ENCODE results near the gene LILRA6.
"Not testable (repeated sequence)": the region's sequence is repeated elsewhere in the genome, so short reads cannot be mapped to it uniquely, and the experiment has no call there.

Gene LILRA6

DNA sequence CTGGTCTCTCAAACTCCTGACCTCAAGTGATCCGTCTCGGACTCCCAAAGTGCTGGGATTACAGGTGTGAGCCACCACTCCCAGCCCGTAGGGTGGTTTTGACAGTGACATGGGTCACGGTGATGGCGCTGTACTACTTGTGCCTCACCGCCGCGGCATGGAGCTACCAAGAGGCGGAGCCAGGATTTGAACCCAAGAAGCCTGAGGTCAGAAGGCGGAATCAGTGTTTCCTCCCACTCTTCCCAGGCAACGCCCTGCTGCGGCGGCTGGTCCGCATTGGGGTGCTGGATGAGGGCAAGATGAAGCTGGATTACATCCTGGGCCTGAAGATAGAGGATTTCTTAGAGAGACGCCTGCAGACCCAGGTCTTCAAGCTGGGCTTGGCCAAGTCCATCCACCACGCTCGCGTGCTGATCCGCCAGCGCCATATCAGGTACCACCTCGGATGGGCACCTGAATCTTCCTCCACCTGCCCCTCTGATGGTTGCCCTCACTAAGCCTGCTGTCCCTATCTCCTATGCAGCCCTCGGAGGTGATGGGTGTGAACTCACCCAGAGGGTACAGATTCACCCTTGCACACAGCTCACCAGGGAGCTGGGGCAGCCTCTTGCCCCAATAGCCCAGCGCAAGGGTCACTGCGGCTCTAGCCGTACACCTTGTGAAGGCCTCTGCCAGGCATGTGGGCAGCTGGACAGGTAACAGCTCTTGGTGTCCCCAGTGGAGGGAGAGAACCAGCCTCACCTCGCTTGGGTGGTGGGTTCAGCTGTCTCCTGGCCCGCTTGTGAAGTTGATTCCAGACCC is 36.4 kb downstream of the LILRA6 start:
- DNase-seq: no peak

DNA sequence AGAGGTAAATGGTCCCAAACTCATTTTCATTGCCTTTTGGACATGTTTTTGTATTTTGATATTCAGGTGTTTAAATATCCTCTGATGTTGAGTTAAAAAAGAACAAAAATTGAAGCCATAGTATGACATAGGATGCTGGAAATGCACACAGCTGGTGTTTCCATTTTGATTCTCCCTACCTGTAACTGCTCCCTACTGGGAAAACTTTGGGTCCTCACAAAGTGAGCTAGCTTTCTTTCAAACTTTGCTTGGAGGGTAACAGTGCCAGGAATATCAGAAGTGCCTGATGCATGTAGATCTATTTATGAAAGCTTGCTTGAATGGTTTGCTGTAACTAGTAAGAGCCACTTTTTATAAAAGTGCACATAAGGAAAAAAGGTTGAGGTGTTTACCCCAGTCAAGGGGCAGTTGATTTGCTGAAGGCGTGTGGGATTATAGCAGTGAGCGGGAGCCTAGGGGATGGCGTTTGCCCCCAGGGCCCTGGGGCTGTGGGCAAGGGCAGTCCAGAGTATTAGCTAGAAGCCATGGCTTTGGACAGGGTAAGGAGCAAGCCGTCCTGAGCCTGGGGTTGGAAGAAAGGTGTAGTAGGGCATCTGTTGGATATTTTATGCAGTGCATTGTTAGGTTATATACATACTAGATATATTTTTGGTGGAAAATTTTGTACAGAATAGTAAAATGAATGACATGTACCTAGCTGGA is 37.7 kb downstream of the LILRA6 start:
- DNase-seq: no peak

DNA sequence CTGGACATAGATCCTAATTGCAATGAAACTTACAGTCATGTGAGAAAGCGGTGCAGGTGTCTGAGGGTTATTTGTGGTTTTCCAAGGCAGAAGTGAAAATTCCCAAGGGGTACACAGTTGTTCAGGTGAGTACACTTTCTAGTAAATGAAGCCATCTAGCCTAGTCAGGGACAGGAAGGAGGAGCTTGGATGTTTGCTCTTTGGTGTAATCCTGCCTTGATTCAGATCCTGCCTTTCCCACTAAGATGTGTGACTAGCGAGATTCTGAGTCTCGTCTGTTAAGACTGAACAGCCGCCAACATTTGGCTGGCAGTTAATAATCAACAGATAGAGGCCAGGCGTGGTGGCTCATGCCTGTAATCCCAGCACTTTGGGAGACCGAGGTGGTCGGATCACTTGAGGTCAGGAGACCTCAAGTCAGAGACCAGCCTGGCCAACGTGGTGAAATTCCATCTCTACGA is 39.4 kb downstream of the LILRA6 start:
- DNase-seq: no peak

DNA sequence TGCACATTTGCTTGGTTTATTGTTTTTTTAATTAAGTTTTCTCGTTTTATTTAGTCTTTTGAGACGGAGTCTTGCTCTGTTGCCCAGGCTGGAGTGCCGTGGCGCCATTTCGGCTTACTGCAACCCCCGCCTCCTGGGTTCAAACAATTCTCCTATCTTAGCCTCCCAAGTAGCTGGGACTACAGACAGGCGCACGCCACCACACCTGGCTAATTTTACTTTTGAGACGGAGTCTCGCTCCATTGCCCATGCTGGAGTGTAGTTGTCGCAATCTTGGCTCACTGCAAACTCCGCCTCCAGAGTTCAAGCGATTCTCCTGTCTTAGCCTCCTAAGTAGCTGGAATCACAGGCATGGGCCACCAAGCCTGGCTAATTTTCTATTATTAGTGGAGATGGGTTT is 40.6 kb downstream of the LILRA6 start:
- no peak for DNase-seq

DNA sequence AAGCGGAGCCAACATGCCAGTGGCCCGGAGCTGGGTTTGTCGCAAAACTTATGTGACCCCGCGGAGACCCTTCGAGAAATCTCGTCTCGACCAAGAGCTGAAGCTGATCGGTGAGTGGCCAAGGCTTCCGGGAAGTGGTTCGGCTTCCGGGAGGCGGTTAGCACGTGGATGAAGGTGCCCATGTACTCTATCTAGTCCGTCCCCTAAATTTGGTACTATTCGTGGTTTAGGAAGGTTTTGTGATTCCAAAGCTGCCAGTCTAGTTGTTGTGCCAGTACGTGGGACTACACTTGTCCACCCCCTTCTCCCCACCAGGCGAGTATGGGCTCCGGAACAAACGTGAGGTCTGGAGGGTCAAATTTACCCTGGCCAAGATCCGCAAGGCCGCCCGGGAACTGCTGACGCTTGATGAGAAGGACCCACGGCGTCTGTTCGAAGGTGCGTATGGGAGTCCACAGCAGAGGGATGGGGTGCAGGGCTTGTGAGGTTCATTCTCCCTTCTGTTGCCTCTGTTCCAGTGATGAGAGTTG is 41.4 kb downstream of the LILRA6 start:
- DNase-seq: no peak

DNA sequence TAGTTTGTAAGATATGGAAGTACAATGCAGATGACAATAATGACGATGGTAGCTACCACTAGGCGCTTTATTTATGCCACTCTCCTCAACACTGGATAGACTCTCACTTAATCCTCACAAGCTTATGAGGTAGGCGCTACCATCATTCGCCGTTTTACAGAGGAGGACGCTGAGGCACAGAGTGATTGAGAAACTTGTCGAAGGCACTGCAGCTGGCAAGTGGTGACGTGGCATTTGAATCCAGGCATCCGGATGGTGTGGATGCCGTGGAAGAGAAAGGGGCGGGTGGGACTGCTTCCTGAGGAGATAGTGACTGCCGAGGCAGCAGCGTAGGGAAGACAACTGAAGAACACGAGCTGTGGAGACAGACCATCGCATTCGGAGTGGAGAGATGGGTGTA is 43.2 kb downstream of the LILRA6 start:
- DNase-seq: no peak

DNA sequence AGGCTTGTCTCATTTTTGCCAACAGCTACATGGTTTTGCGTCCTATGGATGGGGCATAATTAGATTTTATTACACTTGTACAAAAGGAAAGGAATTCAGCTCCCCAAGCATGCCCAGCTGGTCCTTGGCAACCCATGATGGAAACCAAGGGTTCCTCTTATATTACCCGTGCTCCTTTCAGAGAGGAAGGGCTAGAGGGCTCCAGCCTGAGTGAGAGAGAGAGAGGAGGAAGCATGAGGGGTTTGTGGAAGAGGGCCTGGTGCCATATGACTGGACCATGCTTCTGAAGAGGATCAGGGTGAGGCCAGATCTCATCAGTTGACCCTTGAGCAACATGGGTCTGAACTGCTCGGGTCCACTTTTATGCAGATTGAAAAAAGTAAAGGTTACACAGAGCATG is 45.5 kb downstream of the LILRA6 start:
- DNase-seq: no peak

DNA sequence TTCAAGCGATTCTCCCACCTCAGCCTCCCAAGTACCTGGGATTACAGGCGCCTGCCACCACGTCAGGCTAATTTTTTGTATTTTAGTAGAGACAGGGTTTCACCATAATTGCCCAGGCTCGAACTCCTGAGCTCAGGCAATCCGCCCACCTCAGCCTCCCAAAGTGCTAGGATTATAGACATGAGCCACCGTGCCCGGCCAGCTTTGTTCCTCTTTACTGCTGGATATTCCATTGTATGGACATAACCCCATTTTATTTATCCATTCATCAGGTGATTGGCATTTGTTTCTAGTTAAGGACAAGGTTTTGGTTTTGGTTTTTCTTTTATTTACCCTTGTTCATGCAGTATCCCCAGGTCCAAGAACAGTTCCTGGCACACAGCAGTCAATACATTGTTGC is 46.1 kb downstream of the LILRA6 start:
- DNase-seq: no peak

DNA sequence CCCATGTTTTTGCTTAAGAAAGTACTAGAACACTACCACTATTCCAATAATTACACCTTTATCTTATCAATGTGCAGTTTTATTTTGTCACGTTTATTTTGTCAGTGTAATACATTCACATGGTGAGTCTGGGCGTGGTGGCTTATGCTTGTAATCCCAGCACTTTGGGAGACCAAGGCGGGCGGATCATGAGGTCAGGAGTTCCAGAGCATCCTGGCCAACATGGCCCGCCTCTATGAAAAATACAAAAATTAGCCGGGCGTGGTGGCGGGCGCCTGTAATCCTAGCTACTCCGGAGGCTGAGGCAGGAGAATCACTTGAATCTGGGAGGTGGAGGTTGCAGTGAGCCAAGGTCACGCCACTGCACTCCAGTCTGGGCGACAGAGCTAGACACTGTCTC is 48.1 kb downstream of the LILRA6 start:
- not testable (repeated sequence) for DNase-seq

DNA sequence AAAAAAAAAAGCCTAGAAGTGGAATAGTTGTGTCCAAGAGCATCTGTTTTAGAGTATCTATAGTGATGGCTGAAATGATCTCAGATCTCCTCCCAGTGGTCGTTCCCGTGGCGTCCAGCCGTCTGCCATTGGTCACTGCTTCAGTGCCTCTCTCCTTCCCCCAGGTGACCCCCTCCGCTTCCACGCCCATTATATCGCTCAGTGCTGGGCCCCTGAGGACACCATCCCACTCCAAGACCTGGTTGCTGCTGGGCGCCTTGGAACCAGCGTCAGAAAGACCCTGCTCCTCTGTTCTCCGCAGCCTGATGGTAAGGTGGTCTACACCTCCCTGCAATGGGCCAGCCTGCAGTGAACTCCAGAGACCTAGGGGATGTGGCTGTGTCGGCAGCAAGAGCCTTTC is 49.6 kb downstream of the LILRA6 start:
- no peak for DNase-seq

DNA sequence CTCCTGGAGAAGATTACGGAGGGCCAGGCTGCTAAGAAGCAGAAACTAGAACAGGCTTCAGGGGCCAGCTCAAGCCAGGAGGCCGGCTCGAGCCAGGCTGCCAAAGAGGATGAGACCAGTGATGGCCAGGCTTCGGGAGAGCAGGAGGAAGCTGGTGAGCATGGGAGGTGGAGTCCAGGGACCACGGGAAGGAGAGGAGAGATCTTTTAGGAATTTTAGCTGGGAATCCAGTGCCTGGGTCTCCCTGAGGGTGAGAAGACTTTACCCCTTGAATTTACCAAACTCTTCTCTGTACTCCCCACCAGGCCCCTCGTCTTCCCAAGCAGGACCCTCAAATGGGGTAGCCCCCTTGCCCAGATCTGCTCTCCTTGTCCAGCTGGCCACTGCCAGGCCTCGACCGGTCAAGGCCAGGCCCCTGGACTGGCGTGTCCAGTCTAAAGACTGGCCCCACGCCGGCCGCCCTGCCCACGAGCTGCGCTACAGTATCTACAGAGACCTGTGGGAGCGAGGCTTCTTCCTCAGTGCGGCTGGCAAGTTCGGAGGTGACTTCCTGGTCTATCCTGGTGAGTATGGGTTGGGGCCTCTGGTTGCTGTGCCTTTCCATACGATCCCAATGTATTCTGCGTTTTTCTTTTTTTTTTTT is 50.7 kb downstream of the LILRA6 start:
- no peak for DNase-seq

DNA sequence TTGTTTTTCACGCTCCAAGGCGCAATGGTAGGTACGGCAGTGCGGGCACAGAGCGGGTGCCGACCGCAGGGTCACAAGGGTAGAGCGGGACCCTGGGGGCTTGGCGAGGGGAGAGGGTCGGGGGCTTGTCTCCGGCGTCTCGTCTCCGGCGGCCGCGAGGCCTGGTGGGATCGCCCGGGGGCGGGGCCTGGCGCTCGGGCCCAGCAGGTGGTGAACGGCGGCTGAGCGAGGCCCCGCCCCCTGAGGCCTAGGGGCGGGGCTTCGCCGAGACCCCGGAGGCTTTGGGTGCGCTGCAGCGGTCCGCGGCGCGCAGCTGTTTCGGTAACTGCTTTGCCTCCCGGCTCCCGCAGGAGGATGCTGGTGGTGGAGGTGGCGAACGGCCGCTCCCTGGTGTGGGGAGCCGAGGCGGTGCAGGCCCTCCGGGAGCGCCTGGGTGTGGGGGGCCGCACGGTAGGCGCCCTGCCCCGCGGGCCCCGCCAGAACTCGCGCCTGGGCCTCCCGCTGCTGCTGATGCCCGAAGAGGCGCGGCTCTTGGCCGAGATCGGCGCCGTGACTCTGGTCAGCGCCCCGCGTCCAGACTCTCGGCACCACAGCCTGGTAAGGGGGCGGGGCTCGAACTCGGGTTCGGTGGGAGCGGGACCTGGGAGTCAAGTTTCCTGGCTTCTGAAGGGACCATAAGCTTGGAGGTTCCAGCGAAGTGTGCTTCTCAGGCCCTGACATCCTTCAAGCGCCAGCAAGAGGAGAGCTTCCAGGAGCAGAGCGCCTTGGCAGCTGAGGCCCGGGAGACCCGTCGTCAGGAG is 51.4 kb downstream of the LILRA6 start, which contains the start of gene TSEN34:
Gene TSEN34 (plus strand): TSS at position 298 of the 800 bp plus-strand sequence. CDS start 57 bp downstream, at position 355.
- peak; percentile 69 for DNase-seq

DNA sequence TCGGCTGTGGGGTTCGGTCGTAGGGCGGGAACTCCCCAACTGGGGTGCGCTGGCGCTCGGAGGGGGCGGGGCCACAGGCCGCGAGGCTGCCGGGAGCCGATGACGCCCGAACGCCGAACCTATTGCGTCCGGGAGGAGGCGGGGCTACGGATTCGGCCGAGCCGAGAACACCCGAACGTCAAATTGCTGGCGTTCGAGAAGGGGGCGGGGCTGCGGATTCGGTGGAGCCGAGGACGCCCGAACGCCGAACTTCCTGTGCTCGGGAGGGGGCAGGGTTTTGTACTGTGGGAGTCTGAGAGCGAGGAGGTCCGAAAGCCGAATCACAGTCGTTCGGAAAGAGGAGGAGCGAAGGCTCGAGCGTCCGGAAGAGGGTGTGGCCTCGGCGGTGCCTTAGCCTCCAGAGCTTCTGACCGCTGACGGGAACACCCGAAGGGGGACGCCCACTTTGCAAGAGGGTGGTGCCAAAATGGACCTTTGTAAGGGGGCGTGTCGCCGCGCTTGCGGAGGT is 52.0 kb downstream of the LILRA6 start:
- peak; percentile 96 for DNase-seq

DNA sequence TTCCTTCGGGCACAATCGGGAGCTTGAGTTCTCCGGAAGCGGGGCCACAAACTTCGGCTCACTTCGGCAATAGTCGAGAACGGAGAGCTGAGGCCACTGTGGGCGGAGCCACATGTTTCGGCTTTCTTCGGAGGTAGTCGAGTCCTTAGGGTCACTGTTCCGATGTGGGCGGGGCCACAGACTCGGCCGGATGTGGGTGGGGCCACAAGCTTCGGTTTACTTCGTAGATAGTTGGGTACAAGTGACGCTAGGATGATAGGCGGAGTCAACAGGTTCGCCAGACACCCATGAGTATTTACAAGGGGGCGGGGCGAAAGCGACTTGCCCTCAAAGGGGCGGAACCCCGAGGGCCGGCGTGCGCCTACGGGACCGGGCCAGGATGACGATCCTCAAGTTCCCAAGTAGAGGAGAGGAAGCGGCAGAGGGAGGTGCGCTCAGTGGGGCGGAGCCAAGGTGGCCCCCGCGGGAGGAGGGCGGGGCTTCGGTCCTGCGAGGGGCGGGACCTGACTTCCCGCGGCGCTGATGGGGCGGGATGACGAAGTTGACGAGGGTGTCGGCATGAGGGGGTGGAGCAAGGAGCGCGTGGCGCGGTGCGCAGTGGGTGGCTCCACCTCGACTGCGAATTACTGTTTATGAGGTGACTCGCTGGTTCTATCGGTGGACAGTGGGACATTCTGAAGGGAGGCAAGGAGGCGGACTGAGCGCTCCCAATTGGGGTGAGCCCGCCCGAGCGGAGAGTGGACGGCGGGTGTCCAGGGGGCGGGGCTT is 52.7 kb downstream of the LILRA6 start:
- DNase-seq: peak; percentile 100

DNA sequence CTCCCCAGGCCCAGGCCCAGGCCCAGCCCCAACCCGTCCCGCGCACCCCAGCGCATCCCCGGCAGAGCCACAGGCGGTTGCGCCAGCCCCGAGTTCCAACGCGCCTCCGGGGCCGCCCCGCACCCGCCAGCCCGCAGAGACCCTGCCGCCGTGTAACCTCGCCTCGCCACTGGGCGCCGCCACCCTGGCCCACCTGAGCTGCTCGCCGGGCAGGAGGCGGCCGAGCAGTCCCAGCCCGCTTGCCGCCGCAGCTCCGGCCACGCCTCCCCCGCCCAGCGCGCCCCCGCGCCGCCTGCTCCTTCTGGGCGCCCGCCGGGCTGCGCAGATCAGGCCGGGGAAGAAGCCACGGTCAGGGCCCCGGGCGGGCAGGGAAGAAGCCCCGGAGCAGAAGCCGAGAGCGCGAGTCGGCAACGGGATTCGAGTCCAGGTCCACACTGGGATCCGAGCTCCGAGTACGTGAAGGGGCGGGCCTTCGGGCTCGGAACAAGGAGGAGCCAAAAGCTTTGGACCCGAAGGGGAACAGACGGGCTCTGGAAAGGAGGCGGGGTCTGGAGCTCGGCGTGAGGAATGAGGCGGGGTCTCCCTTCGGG is 53.4 kb downstream of the LILRA6 start, which contains the start of gene MBOAT7:
Gene MBOAT7 (minus strand): TSS at position 436 of the 590 bp plus-strand sequence. CDS start 1,072 bp downstream, outside the sequence.
- DNase-seq: peak; percentile 83

DNA sequence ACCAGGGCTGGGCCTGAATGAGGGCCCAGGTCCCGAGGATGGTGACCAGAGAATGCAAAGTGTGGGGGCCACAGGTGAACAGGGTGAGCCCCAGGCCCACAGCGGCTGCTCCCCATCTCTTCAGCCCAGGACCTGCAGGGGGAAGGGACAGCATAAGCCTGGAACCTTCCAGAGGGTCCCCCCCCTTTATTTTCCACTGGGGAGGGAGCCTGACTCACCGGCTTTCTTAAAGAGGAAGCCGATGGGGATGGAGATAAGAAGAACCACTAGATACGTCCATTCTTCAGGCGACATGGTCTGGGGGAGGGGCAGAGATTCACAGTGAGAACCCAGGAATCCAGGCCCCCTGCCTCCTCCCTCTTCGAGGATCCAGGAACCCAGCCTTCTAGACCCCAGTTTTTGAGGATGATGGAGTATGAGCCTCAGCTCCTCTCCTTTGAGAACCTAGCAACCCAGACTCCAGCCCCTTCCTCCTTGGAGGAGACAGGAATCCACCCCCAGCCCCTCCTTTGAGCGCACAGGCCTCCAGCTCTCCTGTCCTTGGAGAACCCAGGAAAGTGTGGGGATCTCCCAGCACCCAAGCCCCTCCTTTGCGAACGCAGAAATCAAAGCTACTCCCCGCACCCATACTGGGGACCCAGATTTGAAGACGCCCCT is 54.2 kb downstream of the LILRA6 start:
- no peak for DNase-seq

DNA sequence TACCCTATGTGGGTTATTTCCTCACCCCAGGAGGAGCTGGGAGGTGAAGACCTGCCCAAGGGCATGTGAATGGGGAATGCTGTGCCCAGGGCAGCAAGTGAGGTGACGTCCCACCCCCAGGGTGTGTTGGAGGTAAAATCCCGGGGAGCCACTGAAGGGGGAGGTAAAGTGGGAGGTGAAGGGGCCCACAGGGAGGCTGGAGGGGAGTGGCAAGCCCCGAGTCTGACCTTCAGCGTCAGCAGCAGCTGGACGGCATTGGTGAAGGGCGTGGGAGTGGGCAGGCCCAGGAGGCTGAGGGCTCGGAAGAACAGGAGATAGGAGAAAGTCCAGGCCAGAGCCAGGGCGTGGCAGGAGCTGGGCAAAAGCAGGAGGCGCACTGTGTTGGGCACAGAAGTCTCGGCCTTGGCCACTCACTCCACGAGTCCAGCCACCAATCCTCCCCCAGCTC is 55.6 kb downstream of the LILRA6 start:
- no peak for DNase-seq

Measured in NCI-H510A (cell line).